ENCODE results near the gene TTYH1. TPM values are rescaled to one million over a fixed set of nuclear protein-coding genes. Genes with fewer than 3 reads are reported as not detected.

The TTYH1 gene
- total and polyA plus RNA-seq, 2 of the 8 experiments (the other 6 are each of a cell fraction or from before 2014, with no cell fraction given) = 26.7 to 46.5 TPM

GRCh38 chr19:54448040-54448773, 32.9 kb downstream of the TTYH1 start:
- no peak overlapping the region for H2AK5ac ChIP-seq (ENCODE audit: low read depth, low read length)
- FAIRE-seq (no peak), DNase-seq (ENCODE audit: low read depth in 1 of 2, low spot score in 2 of 2) (peak in 1 of 2 experiments; percentile 62)
- peaks cover 9 to 25% of the 10 kb centered on the region in 2 experiments for H4K20me1 ChIP-seq (replicated peaks in 1 of 2; ENCODE audit: control insufficient read depth in 1 of 2, insufficient read depth in 2 of 2, low read length in 2 of 2)
- H3K27me3 ChIP-seq (replicated peaks in 1 of 4; ENCODE audit: control insufficient read depth in 3 of 4, extremely low read depth in 1 of 4, insufficient read depth in 3 of 4, low read length in 3 of 4) = no peaks in the 10 kb centered on the region
- H2BK20ac ChIP-seq (ENCODE audit: low read length) = no peak overlapping the region
- peaks cover 12% of the 10 kb centered on the region for H3K79me1 ChIP-seq (ENCODE audit: low read depth, low read length)
- no peaks in the 10 kb centered on the region for H3K9me3 ChIP-seq (ENCODE audit: insufficient read depth in 2 of 2, low read depth in 1 of 2, low read length in 1 of 2)
- H2BK12ac ChIP-seq (ENCODE audit: low read depth, low read length) = 0 out of 2 replicates have a peak overlapping the region, but pooled peaks have one; percentile 4
- H3K4me2 ChIP-seq (ENCODE audit: insufficient read depth in 1 of 2, low read depth in 2 of 2, low read length in 2 of 2) = peak overlapping the region; percentile 95 to 99
- H2BK5ac ChIP-seq (ENCODE audit: low read depth, low read length) = peak overlapping the region; percentile 86
- H3K23me2 ChIP-seq (ENCODE audit: low read depth, low read length) = peaks cover 6% of the 10 kb centered on the region; the same call in 1 of the 2 replicates
- peak overlapping the region; percentile 78 for H3K4ac ChIP-seq (replicated peaks; ENCODE audit: insufficient read length, low read depth, low read length)
- peak overlapping the region; percentile 43 for H2BK120ac ChIP-seq (replicated peaks; ENCODE audit: low read depth, low read length)
- ChIA-PET CTCF (ENCODE audit: partially characterized antibody) (interaction anchor here (0.6 to 2.5 kb wide), 9 partner anchors 10 to 713 kb away, joined by 3 to 25 read pairs (median 5); partner anchors contain the start of gene TTYH1), POLR2A (ENCODE audit: partially characterized antibody) (interaction anchor here (0.5 to 10.3 kb wide), 13 partner anchors 9 to 1223 kb away, joined by 3 to 129 read pairs (median 4); partner anchors contain the start of gene LENG9)
- H4K91ac ChIP-seq (replicated peaks; ENCODE audit: insufficient read length, low read length) = no peak overlapping the region
- no peak overlapping the region for H3K18ac ChIP-seq (ENCODE audit: extremely low read depth, low read length)
- H4K5ac ChIP-seq (ENCODE audit: insufficient read length, low read depth, low read length) = peak overlapping the region; percentile 21
- no peak overlapping the region for H3K23ac ChIP-seq (ENCODE audit: insufficient read length)
- H3K56ac ChIP-seq (replicated peaks; ENCODE audit: insufficient read length, low read depth, low read length) = peak overlapping the region; percentile 10
- peaks cover 15 to 29% (median 20%) of the 10 kb centered on the region in 4 experiments for H3K36me3 ChIP-seq (ENCODE audit: control insufficient read depth in 2 of 4, insufficient read depth in 4 of 4, low read length in 3 of 4)
- H3K4me3 ChIP-seq (ENCODE audit: extremely low read depth in 1 of 4, insufficient read depth in 2 of 4, low read depth in 3 of 4, low read length in 4 of 4) = peak overlapping the region; percentile 61 to 90 (median 84)
- 6% methylated on average over 34 of the region's 34 CpGs; no CpG with 5 or more reads in 1 of the 2 experiments for WGBS, 2 experiments (ENCODE audit: extremely low coverage in 1 of 2, insufficient coverage in 1 of 2, insufficient read length in 1 of 2, insufficient replicate concordance in 2 of 2, low coverage in 1 of 2, low lambda C conversion rate in 2 of 2, missing lambda C conversion rate in 1 of 2)
- H3K14ac ChIP-seq (ENCODE audit: insufficient read length) = no peak overlapping the region
- peak overlapping the region; percentile 80; the same call in 1 of the 2 replicates for H4K8ac ChIP-seq (ENCODE audit: extremely low read depth, insufficient read depth, low read length)
- H3K4me1 ChIP-seq (replicated peaks in 1 of 4; ENCODE audit: control insufficient read depth in 3 of 4, insufficient read depth in 4 of 4, low read length in 3 of 4) = peaks cover 0 to 2% (median under 1%) of the 10 kb centered on the region in 4 experiments; a peak in 5 of 7 replicates
- H3K79me2 ChIP-seq (ENCODE audit: control insufficient read depth in 1 of 2, insufficient read depth in 2 of 2, low read length in 2 of 2) = peaks cover 16 to 50% of the 10 kb centered on the region in 2 experiments
- H3K27ac ChIP-seq (ENCODE audit: low read depth, low read length) = peak overlapping the region; percentile 89
- peak overlapping the region; percentile 59; the same call in 1 of the 2 replicates for H2AFZ ChIP-seq (ENCODE audit: low read length)
- peak overlapping the region in 3 of 4 experiments; percentile 85 to 89 (median 87); a peak in 6 of 7 replicates for H3K9ac ChIP-seq (replicated peaks in 1 of 4; ENCODE audit: extremely low read depth in 1 of 4, low read depth in 3 of 4, low read length in 3 of 4)
- no peak overlapping the region; the same call in 1 of the 2 replicates for H2BK15ac ChIP-seq (ENCODE audit: low read length)
- TF ChIP-seq, protein P1, sequence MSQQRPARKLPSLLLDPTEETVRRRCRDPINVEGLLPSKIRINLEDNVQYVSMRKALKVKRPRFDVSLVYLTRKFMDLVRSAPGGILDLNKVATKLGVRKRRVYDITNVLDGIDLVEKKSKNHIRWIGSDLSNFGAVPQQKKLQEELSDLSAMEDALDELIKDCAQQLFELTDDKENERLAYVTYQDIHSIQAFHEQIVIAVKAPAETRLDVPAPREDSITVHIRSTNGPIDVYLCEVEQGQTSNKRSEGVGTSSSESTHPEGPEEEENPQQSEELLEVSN (IDR thresholded peaks at IDR 0.05) = no peak
- TF ChIP-seq PHF8 (conservative IDR thresholded peaks at IDR 0.05; ENCODE audit: low read depth, low read length) (peak; percentile 41; the same call in 1 of the 2 replicates), KDM1A (IDR thresholded peaks at IDR 0.05; ENCODE audit: borderline replicate concordance, low read length) (no peak), YY1 (IDR thresholded peaks at IDR 0.05; ENCODE audit: low read depth, low read length) (no peak), ASH2L (IDR thresholded peaks at IDR 0.05; ENCODE audit: low read length) (no peak), CHD2 (IDR thresholded peaks at IDR 0.05; ENCODE audit: low read length) (no peak), POU5F1 (IDR thresholded peaks at IDR 0.05; ENCODE audit: low read depth, low read length) (no peak), SIX5 (IDR thresholded peaks at IDR 0.05; ENCODE audit: low read depth, low read length) (no peak), RBBP5 (IDR thresholded peaks at IDR 0.05; ENCODE audit: borderline replicate concordance, low read depth, low read length) (peak; percentile 60; the same call in 1 of the 2 replicates), POLR2AphosphoS5 (IDR thresholded peaks at IDR 0.05; ENCODE audit: low read depth, low read length) (no peak), NRF1 (IDR thresholded peaks at IDR 0.05; ENCODE audit: low read depth, low read length) (no peak)

Measured in H1 (cell line).